HCT116 (cell line): ENCODE data around the gene LRBA. TPM values are rescaled to one million over a fixed set of nuclear protein-coding genes. Genes with fewer than 3 reads are reported as not detected.

Experiments used
- ATAC-seq: fragments of 200-7000 bp; cut with Tn5 transposase; 2 replicates; pipeline ENCODE4 v1.9.1; 2020; ENCODE audit warnings: mild to moderate bottlenecking, moderate library complexity
- BruUV-seq: library from RNA; stranded (reverse); fragments of 400-500 nt; replicated peaks from 2 replicates; lab custom pipeline; 2021; lab: Mats Ljungman, UMichigan
- CTCF ChIA-PET: fragments of 300-600 bp; sonication (Branson Sonifier 250); formaldehyde crosslinking; loops from one replicate; lab custom pipeline; 2021; ENCODE audit warnings: antibody characterized with exemption; lab: Charles Lee
- POLR2A ChIA-PET: fragments of 300-600, 350-600 bp; sonication (Branson Sonifier 250); formaldehyde crosslinking; loops from one replicate; lab custom pipeline; 2021; ENCODE audit warnings: antibody characterized with exemption; lab: Charles Lee
- RAD21 ChIA-PET, 2 experiments: fragments of 300-600 bp; sonication (Branson Sonifier 250); formaldehyde crosslinking; loops; one replicate each; lab custom pipeline; 2023; ENCODE audit warnings: low total read pairs in 2 of 2; ENCODE audit not compliant: uncharacterized antibody in 2 of 2, unreplicated experiment in 2 of 2, low non-redundant PET in 1 of 2; lab: Charles Lee
- DNase-seq: peaks from one replicate; pipeline ENCODE4 v3.0.0-alpha.2; 2010; ENCODE audit warnings: low read depth, low spot score
- H2AFZ ChIP-seq: fragments of 200-600 bp; shearing (Covaris generic), sonication (generic); 2 replicates; pipeline ENCODE4 v1.6.1; 2017; ENCODE audit warnings: low read depth, mixed run types, mixed read lengths, antibody characterized with exemption, low read length; ENCODE audit not compliant: poor library complexity, severe bottlenecking
- H3K27ac ChIP-seq: 2 replicates; pipeline ENCODE4 v1.5.1; 2012; ENCODE audit warnings: low read depth, low read length
- H3K27me3 ChIP-seq: fragments of 200-600 bp; sonication (generic); 2 replicates; pipeline ENCODE4 v1.6.1; 2016; ENCODE audit warnings: mixed run types, low read length, mixed read lengths; ENCODE audit not compliant: insufficient read depth
- H3K36me3 ChIP-seq, 2 experiments: fragments of 200-500 bp in 1 of 2; fragments of 200-600 bp in 1 of 2; sonication (Bioruptor generic) in 1 of 2; sonication (generic) in 1 of 2; 2 replicates each; pipeline versions ENCODE4 v1.5.1 to v1.6.1; 2014 to 2016; ENCODE audit warnings: low read length in 2 of 2, inconsistent platforms in 1 of 2, mixed read lengths in 1 of 2, mixed run types in 1 of 2; ENCODE audit not compliant: insufficient read depth in 2 of 2, control insufficient read depth in 1 of 2
- H3K4me1 ChIP-seq, 2 experiments: fragments of 200-600 bp in 1 of 2; sonication (generic) in 1 of 2; 2 replicates each; pipeline versions ENCODE4 v1.5.1 to v1.6.1; 2012 to 2017; ENCODE audit warnings: low read length in 2 of 2, inconsistent platforms in 1 of 2, mild to moderate bottlenecking in 1 of 2, mixed read lengths in 1 of 2, mixed run types in 1 of 2, moderate library complexity in 1 of 2; ENCODE audit not compliant: insufficient read depth in 2 of 2, control insufficient read depth in 1 of 2
- H3K4me2 ChIP-seq: fragments of 200-600 bp; sonication (generic); 2 replicates; pipeline ENCODE4 v1.6.1; 2017; ENCODE audit warnings: mixed run types, low read length, mixed read lengths
- H3K4me3 ChIP-seq, 2 experiments: fragments of 200-600 bp in 1 of 2; sonication (generic) in 1 of 2; replicated peaks in 1 of 2; 2 replicates each; pipeline ENCODE4 v1.5.1; 2011 to 2016; ENCODE audit warnings: low read length in 2 of 2, control low read depth in 1 of 2, low read depth in 1 of 2, mild to moderate bottlenecking in 1 of 2, mixed read lengths in 1 of 2, mixed run types in 1 of 2
- H3K79me2 ChIP-seq: fragments of 200-600 bp; sonication (generic); 2 replicates; pipeline ENCODE4 v1.6.1; 2017; ENCODE audit warnings: mild to moderate bottlenecking, mixed run types, low read length, moderate library complexity, mixed read lengths; ENCODE audit not compliant: insufficient read depth
- H3K9ac ChIP-seq: fragments of 200-600 bp; sonication (generic); 2 replicates; pipeline ENCODE4 v1.6.1; 2016; ENCODE audit warnings: low read length, mixed read lengths
- H3K9me2 ChIP-seq: fragments of 200-600 bp; sonication (generic), shearing (Covaris generic); 2 replicates; pipeline ENCODE4 v1.6.1; 2017; ENCODE audit warnings: mixed run types, mild to moderate bottlenecking, moderate library complexity; ENCODE audit not compliant: insufficient read depth
- H3K9me3 ChIP-seq, 2 experiments: fragments of 200-500 bp in 1 of 2; fragments of 200-600 bp in 1 of 2; sonication (Bioruptor generic) in 1 of 2; sonication (generic) in 1 of 2; 2 replicates each; pipeline ENCODE4 v1.6.1; 2014 to 2017; ENCODE audit warnings: low read length in 2 of 2, mixed read lengths in 2 of 2, inconsistent platforms in 1 of 2, low read depth in 1 of 2, mild to moderate bottlenecking in 1 of 2, mixed run types in 1 of 2, moderate library complexity in 1 of 2; ENCODE audit not compliant: control insufficient read depth in 1 of 2, insufficient read depth in 1 of 2
- H4K20me1 ChIP-seq: fragments of 200-600 bp; sonication (generic), shearing (Covaris generic); 2 replicates; pipeline ENCODE4 v1.6.1; 2017; ENCODE audit warnings: mixed run types, mild to moderate bottlenecking, moderate library complexity; ENCODE audit not compliant: insufficient read depth
- ATF3 ChIP-seq: IDR thresholded peaks from 2 replicates; pipeline ENCODE4 v1.6.1; 2012
- CBX3 ChIP-seq: IDR thresholded peaks from 2 replicates; pipeline ENCODE4 v1.6.1; 2012; ENCODE audit warnings: low read depth
- CEBPB ChIP-seq: IDR thresholded peaks from 2 replicates; pipeline ENCODE4 v1.6.1; 2012; ENCODE audit warnings: low read depth
- EGR1 ChIP-seq: IDR thresholded peaks from 2 replicates; pipeline ENCODE4 v1.6.1; 2012; ENCODE audit warnings: low read depth
- ELF1 ChIP-seq: IDR thresholded peaks from 2 replicates; pipeline ENCODE4 v1.6.1; 2012; ENCODE audit warnings: low read depth, borderline replicate concordance
- EZH2 ChIP-seq: fragments of 200-600 bp; sonication (generic); IDR thresholded peaks from 2 replicates; pipeline ENCODE4 v1.6.1; 2017; ENCODE audit warnings: antibody characterized with exemption, mixed run types
- FOSL1 ChIP-seq: IDR thresholded peaks from 2 replicates; pipeline ENCODE4 v1.6.1; 2012; ENCODE audit warnings: low read depth
- POLR2A ChIP-seq: IDR thresholded peaks from 2 replicates; pipeline ENCODE4 v1.7.0; 2011; ENCODE audit warnings: borderline replicate concordance; ENCODE audit not compliant: insufficient read depth, insufficient read length; ENCODE audit errors: extremely low read depth
- POLR2AphosphoS5 ChIP-seq: IDR thresholded peaks from 2 replicates; pipeline ENCODE4 v1.6.1; 2011; ENCODE audit warnings: mild to moderate bottlenecking, low read depth, low read length, moderate library complexity
- REST ChIP-seq: IDR thresholded peaks from 2 replicates; pipeline ENCODE4 v1.6.1; 2012; ENCODE audit warnings: low read depth
- SIN3A ChIP-seq: IDR thresholded peaks from 2 replicates; pipeline ENCODE4 v1.6.1; 2012; ENCODE audit warnings: low read depth
- SP1 ChIP-seq: IDR thresholded peaks from 2 replicates; pipeline ENCODE4 v1.6.1; 2012; ENCODE audit warnings: low read depth
- SRF ChIP-seq: IDR thresholded peaks from 2 replicates; pipeline ENCODE4 v1.6.1; 2012; ENCODE audit warnings: low read depth
- TCF7L2 ChIP-seq: IDR thresholded peaks from 2 replicates; pipeline ENCODE4 v1.7.0; 2011; ENCODE audit warnings: borderline replicate concordance, inconsistent platforms; ENCODE audit not compliant: insufficient read depth, insufficient read length; ENCODE audit errors: extremely low read depth
- YY1 ChIP-seq: IDR thresholded peaks from 2 replicates; pipeline ENCODE4 v1.6.1; 2011; ENCODE audit warnings: low read length, low read depth, moderate library complexity, mild to moderate bottlenecking; ENCODE audit not compliant: insufficient replicate concordance; ENCODE audit errors: extremely low read depth
- ZBTB33 ChIP-seq: IDR thresholded peaks from 2 replicates; pipeline ENCODE4 v1.6.1; 2011; ENCODE audit warnings: mild to moderate bottlenecking, low read length, moderate library complexity; ENCODE audit not compliant: insufficient replicate concordance; ENCODE audit errors: extremely low read depth
- ZFX ChIP-seq: fragments of 450-650 bp; IDR thresholded peaks from 2 replicates; pipeline ENCODE4 v1.6.1; 2017
- intact Hi-C: fragments of 100-400 bp; cut with micrococcal nuclease; formaldehyde crosslinking; loops from 2 replicates; pipeline ENCODE4 v1.10.0; 2022
- total RNA-seq: library from RNA; stranded (reverse); gene quantifications from one replicate; pipeline ENCODE4 v1.2.1, GENCODE V29; 2021; ENCODE audit not compliant: unreplicated experiment

Gene LRBA
- total RNA-seq, 1 experiment from 2014 or later: 79.8 TPM

GRCh38 chr4:150962245-150962644, 52.8 kb downstream of the LRBA start:
- H3K4me2 ChIP-seq: no peak overlapping the region
- no peak overlapping the region for H2AFZ ChIP-seq
- no peaks in the 10 kb centered on the region for H3K9me2 ChIP-seq
- 0 out of 4 replicates have a peak, but pooled peaks cover 0 to 4% of the 10 kb centered on the region in 2 experiments for H3K36me3 ChIP-seq
- ChIA-PET CTCF (interaction anchor here (0.9 to 1.6 kb wide), 2 partner anchors 9 to 11 kb away, joined by 3 to 4 read pairs; no protein-coding TSS in a partner anchor), RAD21 (interaction anchor here in 1 of 2 experiments (0.7 kb wide), 1 partner anchor 1608 kb away, joined by 3 read pairs; no protein-coding TSS in a partner anchor), POLR2A (no interaction called here)
- peaks cover 0 to 7% of the 10 kb centered on the region in 2 experiments; a peak in 1 of 4 replicates for H3K9me3 ChIP-seq
- H4K20me1 ChIP-seq: peaks cover 4% of the 10 kb centered on the region; the same call in 1 of the 2 replicates
- ATAC-seq: no peak
- intact Hi-C loops: loop anchor here (5.0 kb wide), 1 partner anchor 665 kb away; no protein-coding TSS in a partner anchor
- H3K9ac ChIP-seq: no peak overlapping the region
- H3K79me2 ChIP-seq: peaks cover 75% of the 10 kb centered on the region
- no peaks in the 10 kb centered on the region for H3K27me3 ChIP-seq
- H3K4me1 ChIP-seq: no peaks in the 10 kb centered on the region
- H3K27ac ChIP-seq: no peak overlapping the region
- H3K4me3 ChIP-seq: no peak overlapping the region
- DNase-seq: no peak
- TF ChIP-seq YY1: no peak
- no peak for TF ChIP-seq EZH2
- TF ChIP-seq ELF1: no peak
- no peak for TF ChIP-seq POLR2AphosphoS5
- TF ChIP-seq POLR2A: no peak
- TF ChIP-seq CBX3: no peak
- TF ChIP-seq SP1: no peak
- no peak for TF ChIP-seq CEBPB
- no peak for TF ChIP-seq EGR1
- TF ChIP-seq ZBTB33: no peak
- TF ChIP-seq TCF7L2: no peak
- no peak for TF ChIP-seq ATF3
- no peak for TF ChIP-seq SRF
- no peak for TF ChIP-seq REST
- TF ChIP-seq FOSL1: no peak
- TF ChIP-seq ZFX: no peak
- TF ChIP-seq SIN3A: no peak
- BruUV-seq: no TSS peak
